HG02840 (cell line): ENCODE results near the gene NBPF3.
"Not testable (repeated sequence)": the region's sequence is repeated elsewhere in the genome, so short reads cannot be mapped to it uniquely, and the experiment has no call there.

Experiments used
- ATAC-seq: cut with Tn5 transposase; IDR thresholded peaks from one replicate; pipeline ENCODE4 v1.9.1; 2021; ENCODE audit warnings: mild to moderate bottlenecking, moderate library complexity, moderate number of reproducible peaks; ENCODE audit not compliant: unreplicated experiment, low FRiP score

NBPF3 gene

DNA sequence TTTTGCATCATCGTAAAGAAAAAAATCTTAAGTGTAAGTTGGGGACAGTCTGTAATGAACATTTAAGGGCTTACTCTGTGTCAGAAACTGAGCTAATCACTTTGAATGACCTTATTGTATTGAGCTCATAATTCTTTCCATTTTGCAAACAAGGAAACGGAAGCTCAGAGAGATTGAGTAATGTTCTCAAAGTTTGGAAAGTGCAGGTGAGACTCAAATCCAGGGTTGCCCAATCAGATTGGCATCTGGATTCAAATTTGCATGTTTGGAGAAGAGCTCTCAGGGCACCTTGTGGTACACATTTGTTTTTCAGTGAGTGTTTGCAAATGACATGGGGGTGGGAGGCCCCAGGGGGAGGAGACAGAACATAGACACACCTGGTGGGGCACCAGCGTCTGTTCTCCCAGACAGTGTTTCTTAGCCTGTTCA is 77.2 kb downstream of the NBPF3 start:
- ATAC-seq: no peak

DNA sequence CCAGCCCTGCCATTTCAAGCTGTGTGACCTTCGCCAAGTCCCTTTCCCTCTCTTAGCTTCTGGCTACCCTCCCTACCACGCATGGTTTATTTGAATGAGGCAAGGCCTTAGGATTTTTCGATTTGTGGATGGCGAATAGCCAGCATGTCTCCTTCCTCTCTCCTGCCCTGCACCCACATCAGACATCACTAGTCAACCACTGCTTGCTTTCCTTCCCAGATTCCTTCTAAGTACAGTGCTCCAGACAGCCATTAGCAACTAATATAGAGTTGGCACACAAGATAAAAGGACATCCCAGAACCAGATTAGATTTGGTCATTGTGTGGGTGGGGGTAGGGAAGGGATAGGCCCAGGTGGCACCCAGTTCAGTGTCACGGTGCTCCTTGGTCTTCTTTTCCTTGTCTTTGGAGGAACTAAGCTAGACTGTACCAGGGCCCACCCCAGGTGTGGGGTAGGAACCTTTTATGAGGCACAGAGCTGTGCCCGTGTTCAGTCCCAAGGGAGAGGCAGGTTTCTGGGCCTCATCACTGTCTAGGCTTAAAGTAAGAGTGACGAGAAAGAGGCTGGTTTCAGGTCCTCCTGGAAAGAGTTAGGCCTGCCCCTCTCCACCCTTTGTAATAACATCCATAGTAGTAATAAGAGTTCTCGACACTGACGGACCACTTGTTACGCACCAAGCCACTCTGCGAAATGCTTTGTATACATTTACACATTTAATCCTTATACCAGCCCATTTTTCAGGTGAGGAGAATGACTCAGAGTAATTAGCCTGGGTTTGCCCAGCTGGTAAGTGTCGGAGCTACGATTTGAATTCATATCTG is 77.9 kb downstream of the NBPF3 start:
- no peak for ATAC-seq

DNA sequence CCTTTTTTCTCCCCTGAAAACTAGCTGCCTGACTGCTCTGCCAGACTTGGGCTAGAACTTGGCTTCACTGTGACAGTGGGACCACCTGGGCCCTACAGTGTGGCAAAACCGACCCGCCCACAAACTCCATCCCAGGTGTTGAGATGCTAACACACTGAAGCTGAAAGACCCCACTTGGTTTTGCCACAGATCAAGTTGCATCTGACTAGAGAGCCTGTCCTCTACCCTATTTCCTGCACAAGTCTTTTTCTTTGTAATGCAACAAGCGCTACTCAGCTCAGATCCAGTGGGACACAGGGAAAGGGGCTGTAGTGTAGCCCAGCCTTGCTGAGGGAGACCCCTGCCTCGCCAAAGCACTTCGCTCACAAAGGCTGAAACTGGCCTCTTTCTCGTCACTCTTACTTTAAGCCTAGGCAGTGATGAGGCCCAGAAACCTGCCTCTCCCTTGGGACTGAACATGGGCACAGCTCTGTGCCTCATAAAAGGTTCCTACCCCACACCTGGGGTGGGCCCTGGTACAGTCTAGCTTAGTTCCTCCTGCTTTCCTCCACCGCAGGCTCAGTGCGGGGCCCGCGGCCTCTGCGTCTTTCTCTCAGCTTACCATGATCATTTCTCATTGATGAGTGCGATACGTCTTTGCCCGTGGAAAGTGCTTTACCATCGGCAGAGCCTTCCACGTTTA is 79.0 kb downstream of the NBPF3 start:
- no peak for ATAC-seq

DNA sequence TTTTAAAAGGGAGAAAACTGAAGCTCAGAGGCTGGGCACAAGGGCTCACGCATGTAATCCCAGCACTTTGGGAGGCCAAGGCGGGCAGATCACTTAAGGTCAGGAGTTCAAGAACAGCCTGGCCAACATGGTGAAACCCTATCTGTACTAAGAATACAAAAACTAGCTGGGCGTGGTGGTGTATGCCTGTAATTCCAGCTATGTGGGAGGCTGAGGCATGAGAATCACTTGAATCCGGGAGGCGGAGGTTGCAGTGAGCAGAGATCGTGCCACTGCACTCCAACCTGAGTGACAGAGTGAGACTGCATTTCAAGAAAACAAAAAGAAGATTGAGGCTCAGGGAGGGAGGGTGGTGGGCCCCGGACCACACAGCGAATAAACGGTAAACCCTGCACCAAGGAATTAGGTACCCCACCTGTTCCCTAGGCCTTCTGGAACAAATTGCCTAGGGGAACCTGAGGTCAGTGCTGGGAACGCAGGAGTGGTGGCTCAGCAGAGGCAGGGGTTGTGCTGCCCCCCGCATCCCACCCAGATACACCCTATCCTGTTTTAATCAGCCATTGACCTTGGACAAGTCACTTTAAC is 79.6 kb downstream of the NBPF3 start:
- not testable (repeated sequence) for ATAC-seq

- no peak for ATAC-seq
These were observed 81.2 kb downstream of the NBPF3 start for GRCh38 chr1:21520899-21521716.

- ATAC-seq: no peak
These were observed 81.8 kb downstream of the NBPF3 start for GRCh38 chr1:21521717-21522060.

DNA sequence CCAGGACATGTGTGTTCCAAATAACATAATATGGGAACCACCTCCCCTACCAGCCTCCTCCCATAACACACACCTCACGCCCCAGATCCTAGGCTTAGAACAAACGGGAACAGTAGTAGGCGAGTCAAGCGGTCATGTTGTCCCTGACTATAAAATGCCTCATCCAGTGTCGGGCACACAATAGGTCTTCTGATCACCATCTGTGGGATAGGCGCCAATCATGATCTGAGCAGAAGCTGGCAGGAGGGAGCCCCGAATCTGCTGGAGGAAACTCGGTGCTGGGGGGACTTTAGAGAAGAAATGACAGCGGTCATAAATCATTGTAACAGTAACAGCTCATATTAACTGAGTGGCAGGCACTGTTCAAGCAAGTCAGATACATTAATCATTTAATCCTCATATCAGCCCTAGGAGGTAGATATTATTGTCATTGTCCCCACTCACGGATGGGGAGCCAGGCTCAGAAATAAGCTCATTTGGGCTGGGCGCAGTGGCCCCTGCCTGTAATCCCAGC is 82.6 kb downstream of the NBPF3 start:
- no peak for ATAC-seq

DNA sequence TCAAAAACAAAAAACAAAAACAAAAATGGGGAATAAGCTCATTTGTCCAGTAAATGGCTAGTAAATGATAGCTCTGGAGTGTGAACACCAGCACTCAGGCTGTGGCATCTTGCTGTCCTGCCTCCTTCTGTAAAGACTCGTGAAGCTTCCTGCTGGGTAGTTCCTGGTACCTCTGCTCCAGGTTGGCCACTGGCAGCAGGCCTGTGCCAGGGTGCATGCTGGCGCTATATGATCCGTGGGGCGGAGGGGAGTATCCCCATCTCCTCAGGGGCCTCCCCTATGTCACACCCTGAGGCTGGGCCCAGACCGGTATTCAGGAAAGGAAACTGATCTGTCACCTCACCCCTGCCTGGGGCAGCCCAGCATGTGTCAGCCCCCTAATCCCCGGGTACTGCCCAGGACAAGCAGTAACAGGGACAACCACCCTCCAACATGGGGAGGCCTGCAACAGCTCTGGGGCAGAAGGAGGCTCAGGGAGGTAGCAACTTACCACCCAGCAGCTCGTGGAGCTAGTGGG is 83.4 kb downstream of the NBPF3 start:
- ATAC-seq: no peak

DNA sequence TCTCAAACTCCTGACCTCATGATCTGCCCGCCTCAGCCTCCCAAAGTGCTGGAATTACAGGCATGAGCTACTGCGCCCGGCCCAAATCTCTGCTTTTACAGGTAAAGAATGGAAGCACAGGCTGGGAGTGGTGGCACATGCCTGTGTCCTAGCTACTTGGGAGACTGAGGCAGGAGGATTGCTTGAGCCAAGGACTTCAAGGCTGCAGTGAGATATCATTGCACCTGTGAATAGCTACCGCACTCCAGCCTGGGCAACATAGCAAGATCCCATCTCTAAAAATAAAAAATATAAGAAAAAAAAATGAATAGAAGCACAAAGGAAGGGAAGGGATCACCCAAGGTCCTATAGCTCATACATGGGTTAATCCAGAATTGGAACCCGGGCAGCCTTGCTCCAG is 84.3 kb downstream of the NBPF3 start:
- ATAC-seq: no peak

DNA sequence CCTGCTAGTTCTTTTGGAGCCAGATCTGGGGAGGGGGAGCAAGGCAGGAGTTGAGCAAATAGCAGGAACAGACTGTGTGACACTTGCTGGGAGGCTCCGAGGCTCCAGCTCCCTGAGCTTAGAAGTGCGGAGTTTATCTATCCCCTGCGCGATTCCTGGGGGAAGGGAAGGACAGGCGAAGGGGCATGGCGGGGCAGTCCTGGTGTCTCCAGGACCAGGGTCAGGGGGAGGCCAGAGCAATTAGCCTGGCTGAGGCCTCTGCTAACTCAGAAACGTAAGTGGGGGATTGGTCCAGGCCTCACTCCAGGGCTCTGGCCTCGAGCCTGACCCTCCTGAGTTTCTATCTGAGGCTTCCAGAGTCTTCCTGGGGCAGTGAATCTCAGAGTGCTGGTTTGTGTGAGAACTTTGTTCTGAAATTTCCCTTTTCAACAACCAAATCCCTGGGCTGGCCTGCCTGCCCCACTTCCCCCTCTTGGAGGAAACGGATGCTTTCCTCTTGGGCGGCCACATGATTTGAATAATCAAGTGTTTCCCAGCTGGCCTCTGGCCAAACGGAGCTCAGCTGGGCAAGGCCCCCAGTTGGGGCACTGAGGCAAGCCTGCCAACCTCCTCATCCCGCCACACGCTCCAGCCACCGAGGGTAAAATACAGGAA is 84.9 kb downstream of the NBPF3 start:
- no peak for ATAC-seq

GRCh38 chr1:21525340-21525717 is 85.4 kb downstream of the NBPF3 start:
- ATAC-seq: no peak

GRCh38 chr1:21526441-21526840 is 86.5 kb downstream of the NBPF3 start:
- no peak for ATAC-seq

- ATAC-seq: no peak
These were observed 90.6 kb downstream of the NBPF3 start for GRCh38 chr1:21530368-21531016.

DNA sequence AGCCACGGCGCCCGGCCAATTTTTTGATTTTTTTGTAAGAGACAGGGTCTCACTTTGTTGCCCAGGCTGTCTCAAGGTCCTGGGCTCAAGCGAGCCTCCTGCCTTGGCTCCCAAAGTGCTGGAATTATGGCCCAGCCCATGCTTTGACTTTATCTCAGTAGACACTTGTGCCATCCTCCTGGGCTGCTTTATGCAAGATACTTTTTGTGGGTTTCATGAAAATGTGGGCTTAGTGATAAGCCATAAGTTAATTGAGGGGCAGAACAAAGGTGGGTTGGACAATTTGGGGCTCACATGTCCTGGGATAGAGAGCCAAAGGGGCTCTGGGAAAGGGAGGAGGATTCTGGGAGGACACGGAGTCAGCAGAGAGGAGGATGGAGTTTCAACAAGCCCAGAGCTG is 91.3 kb downstream of the NBPF3 start:
- ATAC-seq: no peak

DNA sequence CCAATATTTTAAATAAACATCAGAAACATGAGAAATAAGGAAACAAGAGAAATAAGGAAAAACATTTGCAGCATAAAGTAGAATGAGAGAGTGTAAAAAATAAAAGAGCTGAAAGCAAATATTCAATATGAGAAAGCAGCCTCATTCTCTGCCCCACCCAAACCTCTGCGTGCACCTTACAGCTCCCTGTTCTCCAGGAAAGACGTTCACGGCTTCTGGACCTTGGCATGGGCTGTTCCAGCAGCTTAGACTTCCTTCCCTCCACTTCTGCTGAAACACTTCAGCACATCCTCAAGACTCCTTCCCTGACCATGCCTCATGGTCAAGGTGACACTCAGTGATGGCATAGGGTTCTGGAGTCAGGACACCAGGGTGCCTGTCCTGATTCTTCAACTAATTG is 92.6 kb downstream of the NBPF3 start:
- no peak for ATAC-seq

GRCh38 chr1:21532992-21533534 is 93.1 kb downstream of the NBPF3 start:
- ATAC-seq: no peak

GRCh38 chr1:21534146-21534545 is 94.2 kb downstream of the NBPF3 start:
- no peak for ATAC-seq
